Upper lobe of right lung (tissue), 1 donor: ENCODE data around the gene MSTN. TPM values are rescaled to one million over a fixed set of nuclear protein-coding genes. Genes with fewer than 3 reads are reported as not detected.

Experiments used
- ATAC-seq: fragments of 200-7000 bp; cut with Tn5 transposase; one replicate; pipeline ENCODE4 v1.9.1; 2020; ENCODE audit warnings: mild to moderate bottlenecking, moderate library complexity
- DNase-seq: peaks from one replicate; pipeline ENCODE4 v3.0.0-alpha.2; 2020
- H3K27ac ChIP-seq: fragments of 200-600 bp; one replicate; pipeline ENCODE4 v1.8.0; 2022
- H3K27me3 ChIP-seq: fragments of 200-600 bp; one replicate; pipeline ENCODE4 v1.8.0; 2022; ENCODE audit warnings: mild to moderate bottlenecking
- H3K36me3 ChIP-seq: fragments of 200-600 bp; one replicate; pipeline ENCODE4 v1.8.0; 2022
- H3K4me1 ChIP-seq: fragments of 200-600 bp; one replicate; pipeline ENCODE4 v1.8.0; 2022
- H3K4me3 ChIP-seq: fragments of 200-600 bp; one replicate; pipeline ENCODE4 v1.8.0; 2022; ENCODE audit warnings: mild to moderate bottlenecking
- H3K9me3 ChIP-seq: fragments of 200-600 bp; one replicate; pipeline ENCODE4 v1.8.0; 2022
- intact Hi-C: fragments of 100-400 bp; cut with DNase I; formaldehyde crosslinking; loops from one replicate; pipeline ENCODE4 v1.11.0; 2022
- total RNA-seq: library from RNA; stranded (reverse); fragmentation: NEBNext Ultra II Directional; extraction: Animal tissue kit (Norgen Biotek cat#: 25700); gene quantifications from one replicate; pipeline ENCODE4 v1.2.1, GENCODE V29; 2021
- TF ChIP-seq, protein P1 (sequence below): fragments of 200-600 bp; IDR thresholded peaks from one replicate; pipeline ENCODE4 v1.8.0; 2022; ENCODE audit warnings: antibody characterized with exemption
- donor health status: DM: no; HTN: yes; CAD: no; lungs with severe emphysema.

The MSTN gene
- total RNA-seq, 1 donor from 2014 or later, result not detected

DNA sequence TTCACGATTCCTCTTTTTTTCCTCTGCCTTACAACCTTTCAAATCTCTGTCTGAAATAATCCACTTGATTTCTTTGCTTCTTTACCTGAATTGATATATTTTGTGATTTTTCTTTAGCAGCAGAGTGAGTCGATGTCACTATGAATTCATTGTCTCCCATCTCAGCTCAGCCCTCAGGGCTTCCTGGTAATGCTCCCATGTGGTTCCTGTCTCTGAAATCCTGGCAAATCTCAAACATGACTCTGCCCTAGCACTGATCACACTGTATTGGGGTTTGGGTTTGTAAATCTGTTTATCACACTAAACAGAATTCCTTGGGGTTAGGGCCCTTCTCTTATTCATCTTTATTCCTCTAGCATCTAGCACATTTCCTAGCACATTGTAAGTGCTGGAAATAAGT, 43.0 kb upstream of the MSTN start:
- TF ChIP-seq, protein P1, sequence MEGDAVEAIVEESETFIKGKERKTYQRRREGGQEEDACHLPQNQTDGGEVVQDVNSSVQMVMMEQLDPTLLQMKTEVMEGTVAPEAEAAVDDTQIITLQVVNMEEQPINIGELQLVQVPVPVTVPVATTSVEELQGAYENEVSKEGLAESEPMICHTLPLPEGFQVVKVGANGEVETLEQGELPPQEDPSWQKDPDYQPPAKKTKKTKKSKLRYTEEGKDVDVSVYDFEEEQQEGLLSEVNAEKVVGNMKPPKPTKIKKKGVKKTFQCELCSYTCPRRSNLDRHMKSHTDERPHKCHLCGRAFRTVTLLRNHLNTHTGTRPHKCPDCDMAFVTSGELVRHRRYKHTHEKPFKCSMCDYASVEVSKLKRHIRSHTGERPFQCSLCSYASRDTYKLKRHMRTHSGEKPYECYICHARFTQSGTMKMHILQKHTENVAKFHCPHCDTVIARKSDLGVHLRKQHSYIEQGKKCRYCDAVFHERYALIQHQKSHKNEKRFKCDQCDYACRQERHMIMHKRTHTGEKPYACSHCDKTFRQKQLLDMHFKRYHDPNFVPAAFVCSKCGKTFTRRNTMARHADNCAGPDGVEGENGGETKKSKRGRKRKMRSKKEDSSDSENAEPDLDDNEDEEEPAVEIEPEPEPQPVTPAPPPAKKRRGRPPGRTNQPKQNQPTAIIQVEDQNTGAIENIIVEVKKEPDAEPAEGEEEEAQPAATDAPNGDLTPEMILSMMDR, result no peak
- H3K4me1 ChIP-seq, result no peaks in the 10 kb centered on the region
- no peaks in the 10 kb centered on the region for H3K9me3 ChIP-seq
- DNase-seq, result no peak
- H3K4me3 ChIP-seq, result no peak overlapping the region
- ATAC-seq, result no peak
- intact Hi-C loops, result no loop called here
- H3K36me3 ChIP-seq, result no peaks in the 10 kb centered on the region
- H3K27ac ChIP-seq, result no peak overlapping the region
- no peaks in the 10 kb centered on the region for H3K27me3 ChIP-seq

- Histone ChIP-seq H3K27me3 (no peaks in the 10 kb centered on the region), H3K4me3 (no peak overlapping the region), H3K4me1 (no peaks in the 10 kb centered on the region), H3K9me3 (no peaks in the 10 kb centered on the region), H3K27ac (no peak overlapping the region), H3K36me3 (no peaks in the 10 kb centered on the region)
- DNase-seq (no peak), ATAC-seq (no peak)
- intact Hi-C loops, result no loop called here
- TF ChIP-seq, protein P1, result no peak
These were observed 40.6 kb upstream of the MSTN start for GRCh38 chr2:190103144-190103543.

GRCh38 chr2:190099890-190100697, 37.6 kb upstream of the MSTN start:
- no peaks in the 10 kb centered on the region for H3K36me3 ChIP-seq
- H3K27me3 ChIP-seq, result no peaks in the 10 kb centered on the region
- H3K27ac ChIP-seq, result no peak overlapping the region
- TF ChIP-seq, protein P1, result no peak
- no peak for ATAC-seq
- no peaks in the 10 kb centered on the region for H3K4me1 ChIP-seq
- H3K9me3 ChIP-seq, result no peaks in the 10 kb centered on the region
- intact Hi-C loops, result no loop called here
- H3K4me3 ChIP-seq, result no peak overlapping the region
- no peak for DNase-seq

GRCh38 chr2:190098851-190099250, 36.3 kb upstream of the MSTN start:
- ATAC-seq (no peak), DNase-seq (no peak)
- Histone ChIP-seq H3K27ac (no peak overlapping the region), H3K4me3 (no peak overlapping the region), H3K27me3 (no peaks in the 10 kb centered on the region), H3K36me3 (no peaks in the 10 kb centered on the region), H3K4me1 (no peaks in the 10 kb centered on the region), H3K9me3 (no peaks in the 10 kb centered on the region)
- TF ChIP-seq, protein P1, result no peak
- intact Hi-C loops, result no loop called here

DNA sequence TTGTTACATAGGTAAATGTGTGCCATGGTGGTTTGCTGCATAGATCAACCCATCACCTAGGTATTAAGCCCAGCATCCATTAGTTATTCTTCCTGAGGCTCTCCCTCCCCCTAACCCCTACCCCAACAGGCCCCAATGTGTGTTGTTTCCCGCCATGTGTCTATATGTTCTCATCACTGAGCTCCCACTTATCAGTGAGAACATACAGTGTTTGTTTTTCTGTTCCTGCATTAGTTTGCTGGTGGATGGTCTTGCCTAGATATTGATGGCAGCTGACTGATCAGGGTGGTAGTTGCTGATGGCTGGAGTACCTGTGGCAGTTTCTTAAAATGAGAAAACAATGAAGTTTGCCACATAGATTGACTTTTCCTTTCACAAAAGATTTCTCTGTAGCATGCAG, 34.6 kb upstream of the MSTN start:
- DNase-seq, result no peak
- Histone ChIP-seq H3K36me3 (no peaks in the 10 kb centered on the region), H3K9me3 (no peaks in the 10 kb centered on the region), H3K27ac (no peak overlapping the region), H3K27me3 (no peaks in the 10 kb centered on the region), H3K4me3 (no peak overlapping the region), H3K4me1 (no peaks in the 10 kb centered on the region)
- TF ChIP-seq, protein P1, result no peak
- intact Hi-C loops, result no loop called here
- no peak for ATAC-seq
